Omental fat pad (tissue), 4 donors: ENCODE results near the gene ABCA12. TPM values are rescaled to one million over a fixed set of nuclear protein-coding genes. Genes with fewer than 3 reads are reported as not detected.

Experiments used
- ATAC-seq: fragments of 150-250 bp; one replicate; pipeline ENCODE4 v1.9.1; 2016; ENCODE audit warnings: mild to moderate bottlenecking, moderate library complexity; ENCODE audit not compliant: low FRiP score
- DNase-seq: peaks from one replicate; pipeline ENCODE4 v3.0.0-alpha.2; 2019; ENCODE audit warnings: low spot score
- total RNA-seq, 4 donors: library from RNA; depleted of rRNA; stranded (reverse); fragments of >200 nt; gene quantifications; one replicate each; pipeline ENCODE4 v1.1.0, GENCODE V29; 2016
- TF ChIP-seq, protein P1 (sequence below), 3 donors: fragments of 450-650 bp; IDR thresholded peaks; one replicate each; pipeline ENCODE4 v1.5.1; 2016 to 2017; ENCODE audit warnings: antibody characterized with exemption in 3 of 3, mild to moderate bottlenecking in 3 of 3, moderate library complexity in 2 of 3

The ABCA12 gene
- total RNA-seq, 4 donors from 2014 or later: not detected

DNA sequence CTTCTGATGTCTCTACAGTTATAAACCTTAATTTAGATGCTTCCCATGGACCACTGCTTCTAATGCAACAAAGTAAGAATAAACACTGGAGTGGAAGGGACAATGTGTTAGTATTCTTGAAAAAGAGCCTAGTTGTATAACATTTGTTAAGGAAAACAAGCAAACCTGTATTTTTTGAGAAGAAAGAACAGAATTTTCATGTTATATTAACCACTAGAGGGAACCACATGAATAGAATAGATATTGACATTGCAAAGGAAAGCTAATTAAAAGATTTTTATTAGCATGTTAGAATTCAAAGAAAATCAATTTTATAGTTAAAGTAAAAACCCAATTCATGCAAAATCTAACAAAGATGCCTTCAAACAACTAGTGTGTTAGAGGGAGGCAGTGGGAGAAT, 177.7 kb downstream of the ABCA12 start:
- TF ChIP-seq, protein P1, sequence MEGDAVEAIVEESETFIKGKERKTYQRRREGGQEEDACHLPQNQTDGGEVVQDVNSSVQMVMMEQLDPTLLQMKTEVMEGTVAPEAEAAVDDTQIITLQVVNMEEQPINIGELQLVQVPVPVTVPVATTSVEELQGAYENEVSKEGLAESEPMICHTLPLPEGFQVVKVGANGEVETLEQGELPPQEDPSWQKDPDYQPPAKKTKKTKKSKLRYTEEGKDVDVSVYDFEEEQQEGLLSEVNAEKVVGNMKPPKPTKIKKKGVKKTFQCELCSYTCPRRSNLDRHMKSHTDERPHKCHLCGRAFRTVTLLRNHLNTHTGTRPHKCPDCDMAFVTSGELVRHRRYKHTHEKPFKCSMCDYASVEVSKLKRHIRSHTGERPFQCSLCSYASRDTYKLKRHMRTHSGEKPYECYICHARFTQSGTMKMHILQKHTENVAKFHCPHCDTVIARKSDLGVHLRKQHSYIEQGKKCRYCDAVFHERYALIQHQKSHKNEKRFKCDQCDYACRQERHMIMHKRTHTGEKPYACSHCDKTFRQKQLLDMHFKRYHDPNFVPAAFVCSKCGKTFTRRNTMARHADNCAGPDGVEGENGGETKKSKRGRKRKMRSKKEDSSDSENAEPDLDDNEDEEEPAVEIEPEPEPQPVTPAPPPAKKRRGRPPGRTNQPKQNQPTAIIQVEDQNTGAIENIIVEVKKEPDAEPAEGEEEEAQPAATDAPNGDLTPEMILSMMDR (IDR thresholded peaks at IDR 0.05): no peak
- DNase-seq: no peak
- no peak for ATAC-seq

DNA sequence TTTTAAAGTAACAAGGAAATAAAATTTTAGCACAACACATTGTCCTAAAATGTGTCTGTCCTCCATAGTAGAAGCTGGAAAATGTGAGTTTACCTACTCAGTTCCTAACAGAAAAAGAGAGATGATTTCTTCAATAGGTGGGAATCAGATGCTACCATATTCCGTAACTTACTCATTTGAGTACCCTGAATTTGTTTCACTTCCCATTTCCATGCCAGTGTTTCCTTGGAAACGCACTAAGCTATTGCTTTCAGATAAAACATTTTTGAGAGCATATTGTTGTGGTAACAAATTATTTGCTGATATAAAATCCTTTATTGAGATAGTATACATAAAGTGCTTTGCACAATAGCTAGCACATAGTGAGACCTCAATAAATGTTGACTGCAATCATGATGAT, 191.5 kb downstream of the ABCA12 start:
- ATAC-seq: no peak
- TF ChIP-seq, protein P1 (IDR thresholded peaks at IDR 0.05): no peak
- no peak for DNase-seq

DNA sequence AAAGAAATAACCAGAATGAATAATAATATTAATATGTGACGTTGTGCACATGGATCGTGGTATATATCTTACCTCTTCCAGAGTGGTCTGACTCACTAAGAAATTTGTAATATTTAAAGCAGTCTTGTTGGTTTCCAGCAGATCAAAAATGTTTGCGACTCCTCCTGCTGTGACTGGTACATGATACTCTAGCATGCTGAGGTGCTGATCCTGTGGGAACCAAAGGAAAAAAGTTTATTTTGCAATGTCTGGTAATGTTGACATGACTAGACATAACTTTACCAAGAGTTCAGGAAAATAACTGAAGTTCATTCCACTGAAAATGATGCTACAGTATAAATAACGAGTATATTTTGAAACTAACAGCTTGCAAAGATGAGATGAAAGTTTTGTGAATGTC, 204.4 kb downstream of the ABCA12 start:
- DNase-seq: no peak
- no peak for ATAC-seq

DNA sequence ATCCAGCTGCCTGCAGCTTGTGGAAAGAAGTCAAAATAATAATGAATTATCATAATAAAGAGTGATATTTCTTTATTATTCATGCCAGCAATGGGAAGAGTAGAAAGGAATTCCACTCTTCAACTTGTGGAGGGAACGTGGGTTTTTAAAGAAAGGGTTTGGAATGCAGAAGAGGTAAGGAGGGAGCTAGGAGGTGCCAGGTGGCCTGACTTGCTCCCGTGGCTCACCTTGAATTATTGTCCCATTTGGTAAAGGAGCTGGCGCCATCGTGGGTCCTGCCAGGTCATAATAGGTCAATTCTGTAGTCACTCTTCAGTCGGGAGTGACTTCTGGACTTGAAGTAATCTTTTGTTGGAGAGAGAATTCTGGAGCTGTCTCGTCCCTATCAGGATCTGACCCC, 233.8 kb downstream of the ABCA12 start:
- no peak for ATAC-seq
- TF ChIP-seq, protein P1 (IDR thresholded peaks at IDR 0.05): no peak
- no peak for DNase-seq

More for the DNA sequence above, 204.4 kb downstream of the ABCA12 start:
- TF ChIP-seq, protein P1 (IDR thresholded peaks at IDR 0.05): no peak

DNA sequence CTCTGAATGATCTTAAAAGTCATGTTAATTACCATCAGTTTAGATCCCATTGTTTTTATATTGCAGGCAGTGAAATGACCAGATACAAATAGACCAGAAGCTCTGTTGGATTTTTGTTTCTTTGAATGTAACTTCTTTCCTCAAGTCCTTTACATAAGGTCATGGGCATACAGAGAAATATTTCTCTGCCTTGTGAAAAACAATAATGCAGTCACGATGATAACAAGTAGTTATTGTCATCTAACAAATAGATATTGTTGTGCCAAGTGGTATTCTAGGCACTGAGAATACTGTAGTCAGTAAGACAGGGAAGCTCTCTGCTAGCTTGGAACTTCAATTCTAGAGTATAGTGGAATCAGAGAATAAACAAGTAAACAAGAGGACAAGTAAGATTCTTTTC, 234.2 kb downstream of the ABCA12 start:
- DNase-seq (no peak), ATAC-seq (no peak)
- TF ChIP-seq, protein P1 (IDR thresholded peaks at IDR 0.05): no peak

DNA sequence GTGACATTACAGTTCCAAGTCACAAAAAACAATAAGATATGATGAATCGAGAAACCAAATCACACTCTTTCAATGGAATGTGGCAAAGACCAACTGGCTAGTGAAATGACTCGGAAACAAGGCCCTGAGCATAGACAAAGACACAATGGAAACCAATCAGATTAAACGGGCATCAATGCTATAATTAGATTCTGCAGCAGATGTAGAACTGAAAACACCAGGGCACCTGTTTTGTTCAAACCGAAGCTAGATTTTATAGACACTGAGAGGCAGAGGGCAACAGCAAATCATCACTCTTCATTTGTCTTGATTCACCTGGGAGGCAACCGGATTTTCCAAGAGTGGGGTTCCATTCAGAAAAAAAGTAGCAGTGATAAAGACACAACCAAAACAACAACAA, 236.1 kb downstream of the ABCA12 start:
- TF ChIP-seq, protein P1 (IDR thresholded peaks at IDR 0.05): no peak
- DNase-seq: no peak
- no peak for ATAC-seq

DNA sequence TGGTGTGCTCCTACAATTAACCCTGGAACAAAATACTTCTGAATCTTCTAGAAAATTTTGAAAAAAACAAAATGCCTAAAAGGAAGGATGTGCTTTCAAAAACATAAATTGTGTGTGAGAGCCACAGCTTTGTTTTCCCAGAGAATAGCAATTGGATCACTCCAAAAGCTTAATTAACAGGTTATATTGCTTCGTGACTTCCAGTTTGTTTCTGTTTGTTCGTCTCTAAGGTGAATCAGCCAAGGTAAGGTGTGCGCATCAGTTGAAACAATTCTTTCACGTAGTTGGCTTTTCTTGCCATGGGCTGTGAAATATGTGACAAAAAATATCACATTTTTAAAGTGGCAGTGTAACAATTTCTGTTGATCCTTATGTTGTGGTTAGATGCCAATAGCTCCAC, 238.7 kb downstream of the ABCA12 start:
- ATAC-seq (no peak), DNase-seq (no peak)
- TF ChIP-seq, protein P1 (IDR thresholded peaks at IDR 0.05): no peak
